Erythroblast (primary cell): ENCODE results near the gene FGF18.

Experiments used
- GATA1 ChIP-seq: IDR thresholded peaks from 2 replicates; pipeline ENCODE4 v1.6.1; 2011; ENCODE audit warnings: low read depth, mild to moderate bottlenecking, control low read depth, low read length, moderate library complexity
- POLR2A ChIP-seq: IDR thresholded peaks from 2 replicates; pipeline ENCODE4 v1.6.1; 2011; ENCODE audit warnings: mild to moderate bottlenecking, low read length

DNA sequence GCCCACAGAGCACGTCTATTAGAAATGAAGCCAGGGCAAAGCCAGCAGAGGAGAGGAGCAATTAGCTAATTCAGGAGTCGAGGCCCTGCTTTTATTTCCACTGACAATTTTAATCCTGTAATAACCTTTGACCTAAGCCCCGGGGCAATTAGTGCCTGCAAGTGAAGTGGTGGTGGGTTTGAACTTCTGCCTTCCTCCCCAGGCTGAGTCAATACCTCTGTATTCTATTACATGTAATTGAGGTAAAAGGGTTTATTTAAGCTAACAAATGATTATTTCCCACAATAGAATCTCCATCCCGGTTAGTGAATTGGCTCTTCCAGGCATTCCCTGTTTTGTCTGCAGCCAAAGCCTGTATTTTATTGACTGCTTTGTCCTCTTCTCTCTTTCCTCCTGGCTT is 49.9 kb downstream of the FGF18 start:
- TF ChIP-seq POLR2A (no peak), GATA1 (no peak)
